GM10847 (cell line): ENCODE data around the gene TLN1.

ENCODE experiments used
- POLR2A ChIP-seq: IDR thresholded peaks from 2 replicates; pipeline ENCODE4 v1.6.1; 2011; ENCODE audit not compliant: insufficient read length; ENCODE audit errors: extremely low read depth

Gene TLN1

GRCh38 chr9:35726931-35727330 is 5.1 kb downstream of the TLN1 start:
- TF ChIP-seq POLR2A = no peak

DNA sequence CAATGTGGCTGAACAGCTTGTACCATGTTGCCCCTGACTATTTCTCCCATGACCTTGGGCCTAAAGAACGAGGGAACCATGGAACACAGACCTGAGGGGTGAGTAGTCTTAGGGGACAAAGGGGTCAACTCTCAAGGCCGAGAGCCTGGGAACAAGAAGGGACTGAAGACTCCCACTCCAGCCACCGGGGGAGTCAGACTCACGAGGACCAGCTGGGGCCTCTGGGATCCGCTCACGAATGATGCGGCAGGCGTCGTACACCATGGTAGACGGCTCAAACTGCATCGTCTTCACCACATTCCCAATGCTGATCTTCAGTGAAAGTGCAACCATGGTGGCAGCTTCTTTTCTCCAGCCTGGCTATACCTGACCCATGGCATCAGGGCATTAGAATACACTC is 6.6 kb downstream of the TLN1 start:
- no peak for TF ChIP-seq POLR2A

- TF ChIP-seq POLR2A = no peak
Observed at GRCh38 chr9:35723908-35724307, 8.1 kb downstream of the TLN1 start.

- no peak for TF ChIP-seq POLR2A
Observed at GRCh38 chr9:35723426-35723825, 8.6 kb downstream of the TLN1 start.

DNA sequence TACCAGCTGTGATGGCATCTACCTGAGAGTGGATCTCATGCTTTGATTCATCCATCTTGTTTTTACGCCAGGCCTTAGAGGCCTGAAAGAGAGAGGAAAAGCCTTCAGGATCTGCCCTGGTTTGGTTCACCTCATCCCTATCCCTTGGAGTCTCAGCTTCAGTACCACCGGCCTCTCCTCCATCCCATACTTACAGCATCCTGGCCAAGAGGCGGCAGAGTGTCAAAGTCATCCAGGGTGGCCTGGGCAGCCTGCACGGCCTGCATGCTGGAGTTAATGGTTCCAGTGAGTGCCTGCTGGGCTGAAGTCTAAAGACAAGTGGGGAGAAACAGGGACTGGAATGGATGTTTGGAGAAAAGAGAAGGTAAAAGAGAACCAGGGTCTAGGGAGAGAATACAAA is 12.4 kb downstream of the TLN1 start:
- TF ChIP-seq POLR2A = no peak

- TF ChIP-seq POLR2A = no peak
Observed at GRCh38 chr9:35718721-35719511, 13.1 kb downstream of the TLN1 start.

DNA sequence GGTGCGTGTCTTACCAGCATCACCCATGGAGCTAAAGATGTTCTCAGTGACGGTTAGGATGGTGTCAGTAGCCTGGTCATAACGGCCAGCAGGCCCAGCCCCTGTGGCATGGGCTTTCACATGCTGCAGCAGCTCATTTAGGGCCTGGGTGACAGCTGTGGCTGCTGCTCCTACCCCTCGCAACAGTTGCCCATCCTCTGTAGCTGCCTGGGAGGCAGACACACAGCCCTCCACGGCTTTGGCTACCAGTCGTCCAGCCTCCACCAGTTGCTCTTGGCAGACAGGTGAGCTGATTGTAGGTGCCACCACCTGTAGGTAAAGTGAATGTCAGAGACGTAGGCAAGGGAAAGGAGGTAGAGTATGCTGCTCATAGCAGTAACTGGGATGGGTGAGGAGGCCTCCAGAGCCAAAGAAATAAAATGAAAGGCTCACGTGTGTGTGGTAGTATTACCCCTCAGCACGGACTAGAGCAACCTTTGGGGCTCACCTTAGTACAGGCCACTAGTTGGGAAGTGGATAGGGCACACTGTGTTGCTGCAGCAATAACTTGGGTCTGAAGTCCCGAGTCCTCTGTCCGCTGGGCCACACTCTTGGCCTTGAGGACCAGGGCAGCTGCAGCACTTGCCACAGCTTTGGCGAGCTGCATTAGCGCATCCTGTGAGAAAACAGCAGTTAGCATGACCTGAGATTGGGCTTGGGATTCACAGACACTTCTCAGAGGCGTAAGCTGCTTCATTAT is 14.7 kb downstream of the TLN1 start:
- no peak for TF ChIP-seq POLR2A

DNA sequence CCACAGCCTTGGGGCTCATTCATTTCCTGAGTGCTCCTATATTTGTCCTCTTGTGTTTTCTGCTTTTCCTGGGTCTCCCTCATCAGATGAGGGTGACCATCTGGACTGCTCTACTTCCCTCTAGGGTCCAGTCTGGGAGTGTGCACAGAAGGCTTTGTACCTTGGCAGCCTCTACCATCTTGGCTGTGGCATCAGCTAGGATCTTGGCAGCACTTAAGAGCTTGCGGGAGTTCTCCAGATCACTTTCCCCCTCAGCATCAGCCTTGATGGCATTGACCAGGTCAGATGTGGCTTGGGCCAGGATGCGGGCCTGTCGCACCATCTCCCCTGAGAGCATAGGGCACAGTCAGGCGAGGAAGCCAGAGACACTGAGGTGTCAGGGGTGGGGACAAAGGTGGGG is 15.8 kb downstream of the TLN1 start:
- no peak for TF ChIP-seq POLR2A

GRCh38 chr9:35714579-35715252 is 17.3 kb downstream of the TLN1 start:
- no peak for TF ChIP-seq POLR2A

GRCh38 chr9:35714123-35714522 is 17.9 kb downstream of the TLN1 start:
- no peak for TF ChIP-seq POLR2A

DNA sequence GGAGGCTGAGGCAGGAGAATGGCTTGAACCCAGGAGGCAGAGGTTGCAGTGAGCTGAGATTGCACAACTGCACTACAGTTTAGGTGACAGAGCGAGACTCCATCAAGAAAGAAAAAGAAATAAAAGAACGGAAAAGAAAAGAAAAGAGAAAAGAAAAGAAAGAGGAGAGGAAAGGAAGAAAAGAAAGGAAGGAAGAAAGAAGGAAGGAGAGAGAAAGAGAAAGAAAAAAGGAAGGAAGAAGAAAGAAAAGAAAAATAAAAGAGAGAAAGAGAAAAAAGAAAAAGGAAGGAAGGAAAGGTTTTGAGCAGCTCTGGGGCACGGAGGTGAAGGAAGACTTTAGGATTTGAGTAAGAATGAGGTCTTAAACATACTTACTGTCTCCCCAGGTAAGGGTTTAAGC is 18.4 kb downstream of the TLN1 start:
- no peak for TF ChIP-seq POLR2A

GRCh38 chr9:35712762-35713400 is 19.1 kb downstream of the TLN1 start:
- no peak for TF ChIP-seq POLR2A

DNA sequence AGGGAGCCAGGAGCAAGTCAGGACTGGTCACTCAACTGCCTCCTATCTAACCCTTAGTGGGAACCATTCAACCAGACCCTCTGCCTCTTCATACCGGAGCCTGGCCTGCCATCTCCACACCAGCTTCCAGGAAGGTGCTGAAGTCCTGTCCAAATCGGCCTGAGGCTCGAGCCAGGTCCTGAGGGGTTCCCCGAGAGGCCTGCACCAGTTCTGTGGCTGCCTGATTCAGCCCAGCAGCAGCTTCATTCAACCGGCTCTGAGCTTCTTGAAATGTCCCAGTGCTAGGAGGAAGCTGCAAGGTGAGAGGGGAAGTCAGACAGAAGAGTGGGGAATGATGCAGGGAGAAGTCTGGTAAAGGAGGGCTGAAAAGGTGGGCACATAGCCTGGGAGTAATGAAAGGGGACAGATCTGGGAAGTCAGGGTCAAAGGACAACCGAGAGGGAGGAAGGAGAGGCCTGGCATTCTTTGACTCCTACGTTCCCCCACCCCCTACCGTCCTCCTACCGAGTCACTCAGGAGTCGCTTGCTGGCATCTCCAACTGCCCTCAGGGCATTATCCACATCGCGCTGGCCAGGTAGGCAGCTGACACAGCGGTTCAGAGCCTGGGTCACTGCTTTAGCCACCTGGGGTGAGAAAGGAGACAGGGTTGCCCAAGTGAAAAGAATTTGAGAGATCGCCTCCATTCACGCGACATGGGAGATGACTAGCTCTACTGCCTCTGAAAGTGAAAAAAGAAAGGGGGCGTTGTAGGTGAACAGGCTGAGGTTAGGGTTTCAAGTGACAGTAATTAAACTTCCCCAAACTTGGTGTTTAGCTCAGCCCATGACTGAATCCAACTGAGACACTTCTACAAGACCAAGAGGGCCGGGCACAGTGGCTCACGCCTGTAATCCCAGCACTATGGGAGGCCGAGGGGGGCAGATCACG is 20.2 kb downstream of the TLN1 start:
- TF ChIP-seq POLR2A = no peak

DNA sequence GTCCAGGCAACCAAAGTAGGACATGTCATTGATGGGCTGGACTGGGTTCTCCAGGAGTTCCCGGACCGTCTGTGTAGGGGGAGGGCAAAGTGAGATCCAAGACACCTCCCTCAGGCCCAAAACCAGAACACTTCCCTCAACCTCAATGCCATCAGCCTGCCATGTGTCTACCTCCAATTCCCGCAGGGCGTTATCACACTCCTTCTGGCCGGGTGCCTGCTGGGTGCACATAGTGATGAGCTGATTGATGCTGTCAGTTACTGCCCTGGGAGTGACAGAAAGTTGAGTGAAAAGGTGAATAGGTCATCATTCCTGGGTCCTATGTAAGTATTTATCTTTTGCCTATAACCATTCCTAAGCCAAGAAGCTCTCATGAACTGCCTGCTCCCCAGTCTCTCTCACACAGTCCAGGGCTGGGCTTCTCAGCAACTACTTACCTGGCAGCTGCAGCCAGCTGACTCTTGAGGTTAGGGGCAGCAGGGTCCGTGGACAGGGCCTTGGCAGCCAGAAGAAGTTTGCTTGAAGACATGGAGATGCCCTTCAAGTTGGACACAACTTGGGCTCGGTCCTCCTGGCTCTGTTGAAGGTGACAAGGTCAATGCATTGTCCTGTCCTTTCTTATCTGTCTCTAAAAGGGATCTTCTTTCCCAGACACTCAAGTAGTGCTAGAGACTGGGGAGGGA is 21.0 kb downstream of the TLN1 start:
- no peak for TF ChIP-seq POLR2A

GRCh38 chr9:35708146-35708545 is 23.8 kb downstream of the TLN1 start:
- no peak for TF ChIP-seq POLR2A
